Measurements from ENCODE around the gene TMEM150A.

GRCh38 chr2:85561280-85562212 is 41.0 kb downstream of the TMEM150A start, which contains the start of gene GGCX:
- TF ChIP-seq POLR2AphosphoS5 (IDR thresholded peaks at IDR 0.05; ENCODE audit: low read depth, low read length) (peak; percentile 92), REST (IDR thresholded peaks at IDR 0.05; ENCODE audit: insufficient read depth in 1 of 2, low read depth in 2 of 2, low read length in 2 of 2) (no peak)
